GM18870 (cell line): ENCODE data around the gene CEP162.
"Not testable (repeated sequence)": the region's sequence is repeated elsewhere in the genome, so short reads cannot be mapped to it uniquely, and the experiment has no call there.

Source experiments
- ATAC-seq: cut with Tn5 transposase; IDR thresholded peaks from one replicate; pipeline ENCODE4 v1.9.1; 2021; ENCODE audit warnings: moderate library complexity; ENCODE audit not compliant: unreplicated experiment

The CEP162 gene

GRCh38 chr6:84151669-84152068, 75.8 kb downstream of the CEP162 start:
- no peak for ATAC-seq

- peak; percentile 83 for ATAC-seq
Measured at GRCh38 chr6:84150705-84151104, 76.7 kb downstream of the CEP162 start.

- no peak for ATAC-seq
Measured at GRCh38 chr6:84141521-84141920, 85.9 kb downstream of the CEP162 start.

GRCh38 chr6:84139311-84139710, 88.1 kb downstream of the CEP162 start:
- no peak for ATAC-seq

GRCh38 chr6:84137989-84138575, 89.4 kb downstream of the CEP162 start:
- no peak for ATAC-seq

- no peak for ATAC-seq
Measured at GRCh38 chr6:84137051-84137375, 90.4 kb downstream of the CEP162 start.

- ATAC-seq: no peak
Measured at GRCh38 chr6:84136364-84137050, 90.9 kb downstream of the CEP162 start.

- ATAC-seq: no peak
Measured at GRCh38 chr6:84135291-84135690, 92.2 kb downstream of the CEP162 start.

- not testable (repeated sequence) for ATAC-seq
Measured at GRCh38 chr6:84133385-84133784, 94.1 kb downstream of the CEP162 start.

- ATAC-seq: not testable (repeated sequence)
Measured at GRCh38 chr6:84129588-84129987, 97.9 kb downstream of the CEP162 start.

GRCh38 chr6:84123186-84123585, 104.3 kb downstream of the CEP162 start:
- ATAC-seq: peak; percentile 58

GRCh38 chr6:84119277-84119676, 108.2 kb downstream of the CEP162 start:
- no peak for ATAC-seq

GRCh38 chr6:84118191-84118590, 109.3 kb downstream of the CEP162 start:
- no peak for ATAC-seq

GRCh38 chr6:84114933-84115594, 112.4 kb downstream of the CEP162 start:
- ATAC-seq: not testable (repeated sequence)

GRCh38 chr6:84111351-84111750, 116.1 kb downstream of the CEP162 start:
- not testable (repeated sequence) for ATAC-seq

- no peak for ATAC-seq
Measured at GRCh38 chr6:84107495-84107894, 119.9 kb downstream of the CEP162 start.

- not testable (repeated sequence) for ATAC-seq
Measured at GRCh38 chr6:84105215-84105924, 122.1 kb downstream of the CEP162 start.

GRCh38 chr6:84103029-84103428, 124.4 kb downstream of the CEP162 start:
- ATAC-seq: no peak

GRCh38 chr6:84095156-84095555, 132.3 kb downstream of the CEP162 start:
- no peak for ATAC-seq

- ATAC-seq: peak; percentile 54
Measured at GRCh38 chr6:84093441-84094435, 133.7 kb downstream of the CEP162 start.
